GM12892 (cell line): ENCODE results near the gene SPON1.
"Not testable (repeated sequence)": the region's sequence is repeated elsewhere in the genome, so short reads cannot be mapped to it uniquely, and the experiment has no call there.

Experiments
- POLR2A ChIP-seq: IDR thresholded peaks from 2 replicates; pipeline ENCODE4 v1.6.1; 2011; ENCODE audit warnings: low read depth, low read length, control low read depth
- POLR2AphosphoS5 ChIP-seq: IDR thresholded peaks from 2 replicates; pipeline ENCODE4 v1.6.1; 2011; ENCODE audit warnings: low read depth, low read length, control low read depth
- TAF1 ChIP-seq: IDR thresholded peaks from 2 replicates; pipeline ENCODE4 v1.6.1; 2011; ENCODE audit warnings: low read depth, mild to moderate bottlenecking, control low read depth, low read length, borderline replicate concordance

GRCh38 chr11:13938829-13939228 lies 23.7 kb upstream of the SPON1 start:
- TF ChIP-seq POLR2AphosphoS5, TAF1, POLR2A: not testable (repeated sequence)
